Daoy (cell line): ENCODE measurements around the gene TNXB. TPM values are rescaled to one million over a fixed set of nuclear protein-coding genes. Genes with fewer than 3 reads are reported as not detected.
"Not testable (repeated sequence)": the region's sequence is repeated elsewhere in the genome, so short reads cannot be mapped to it uniquely, and the experiment has no call there.

Experiments
- DNase-seq: peaks from one replicate; pipeline ENCODE4 v3.0.0-alpha.2; 2015; ENCODE audit warnings: low read depth
- total RNA-seq: library from RNA; depleted of rRNA; stranded (reverse); fragments of >200 nt; shearing (Covaris generic); gene quantifications from 2 replicates; pipeline ENCODE4 v1.2.3, GENCODE V29; 2014; rRNA removed

TNXB gene
- total RNA-seq, 1 experiment from 2014 or later, result 0.11 TPM

DNA sequence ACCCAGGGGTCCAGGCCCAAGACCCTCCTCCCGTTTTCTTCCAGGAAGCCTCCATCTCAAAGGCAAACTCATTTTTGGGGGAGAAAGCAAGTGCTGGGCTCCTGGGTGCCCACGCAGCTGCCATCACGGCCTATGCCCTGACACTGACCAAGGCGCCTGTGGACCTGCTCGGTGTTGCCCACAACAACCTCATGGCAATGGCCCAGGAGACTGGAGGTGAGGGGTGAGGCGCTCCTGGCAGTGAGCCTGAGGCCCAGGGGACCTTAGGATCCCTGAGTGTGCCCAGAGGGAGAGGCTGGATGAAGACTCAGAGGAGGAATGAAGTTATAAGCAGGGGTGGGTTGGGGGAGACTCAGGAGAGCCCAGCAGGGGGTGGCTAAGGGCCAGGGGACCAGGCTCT is 112.8 kb downstream of the TNXB start:
- DNase-seq, result not testable (repeated sequence)

DNA sequence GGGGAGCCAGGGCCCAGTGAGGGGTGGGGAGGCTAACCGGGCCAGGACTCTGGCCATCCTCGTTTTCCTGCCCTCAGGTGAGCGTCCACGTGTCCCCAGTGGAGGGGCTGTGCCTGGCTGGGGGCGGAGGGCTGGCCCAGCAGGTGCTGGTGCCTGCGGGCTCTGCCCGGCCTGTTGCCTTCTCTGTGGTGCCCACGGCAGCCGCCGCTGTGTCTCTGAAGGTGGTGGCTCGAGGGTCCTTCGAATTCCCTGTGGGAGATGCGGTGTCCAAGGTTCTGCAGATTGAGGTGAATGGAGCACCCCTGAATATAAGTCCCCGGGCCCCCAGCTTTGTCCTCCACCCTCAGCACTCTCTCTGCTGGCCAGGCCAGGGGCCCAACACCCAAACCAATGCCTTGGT is 114.7 kb downstream of the TNXB start:
- not testable (repeated sequence) for DNase-seq

Other genes starting within 250 kb of the TNXB start
- 46.6 and 51.0 TPM in 2 replicates for gene NEU1, start 246.5 kb downstream of the TNXB start, total RNA-seq
- not detected in 2 replicates for gene SLC44A4, start 230.3 kb downstream of the TNXB start, total RNA-seq
- 72.8 and 80.6 TPM in 2 replicates for gene EHMT2, start 211.6 kb downstream of the TNXB start, total RNA-seq
- gene ZBTB12, start 207.3 kb downstream of the TNXB start, total RNA-seq, result 7.5 and 9.8 TPM in 2 replicates
- 0.24 and 1.5 TPM in 2 replicates for gene C2, start 181.6 kb downstream of the TNXB start, total RNA-seq
- 0.18 and 0.86 TPM in 2 replicates for gene CFB, start 163.2 kb downstream of the TNXB start, total RNA-seq
- 180 and 195 TPM in 2 replicates for gene NELFE, start 150.4 kb downstream of the TNXB start, total RNA-seq
- gene SKIC2, start 150.2 kb downstream of the TNXB start, total RNA-seq, result 59.7 and 62.5 TPM in 2 replicates
- 24.3 and 26.0 TPM in 2 replicates for gene DXO, start 137.2 kb downstream of the TNXB start, total RNA-seq
- 0.27 and 3.2 TPM in 2 replicates for gene C4A, start 127.3 kb downstream of the TNXB start, total RNA-seq
- gene C4B, start 94.5 kb downstream of the TNXB start, total RNA-seq, result 0.30 and 3.7 TPM in 2 replicates
- not detected in 2 replicates for gene CYP21A2, start 70.9 kb downstream of the TNXB start, total RNA-seq
- 16.6 and 17.7 TPM in 2 replicates for gene ATF6B, start 18.9 kb upstream of the TNXB start, total RNA-seq
- gene FKBPL, start 20.9 kb upstream of the TNXB start, total RNA-seq, result 12.7 and 20.2 TPM in 2 replicates
- not detected in 2 replicates for gene PRRT1, start 42.6 kb upstream of the TNXB start, total RNA-seq
- gene PPT2, start 44.8 kb upstream of the TNXB start, total RNA-seq, result 29.4 and 145 TPM in 2 replicates
- gene EGFL8, start 55.3 kb upstream of the TNXB start, total RNA-seq, result 0.21 and 2.2 TPM in 2 replicates
- gene AGPAT1, start 66.7 kb upstream of the TNXB start, total RNA-seq, result 37.4 and 42.6 TPM in 2 replicates
- 70.4 and 80.2 TPM in 2 replicates for gene RNF5, start 69.1 kb upstream of the TNXB start, total RNA-seq
- 0.60 and 1.1 TPM in 2 replicates for gene AGER, start 74.9 kb upstream of the TNXB start, total RNA-seq
- 31.7 and 45.4 TPM in 2 replicates for gene PBX2, start 80.9 kb upstream of the TNXB start, total RNA-seq
- 2.2 and 6.6 TPM in 2 replicates for gene GPSM3, start 83.3 kb upstream of the TNXB start, total RNA-seq
- 2.3 and 3.2 TPM in 2 replicates for gene NOTCH4, start 114.7 kb upstream of the TNXB start, total RNA-seq